Keratinocyte (primary cell): ENCODE data around the gene LCK. TPM values are rescaled to one million over a fixed set of nuclear protein-coding genes. Genes with fewer than 3 reads are reported as not detected.

Experiments used
- DNase-seq: peaks from one replicate; pipeline ENCODE4 v3.0.0-alpha.2; 2011; ENCODE audit warnings: low read depth, missing footprints, low spot score
- FAIRE-seq: peaks from 2 replicates; lab custom pipeline; 2011; peaks lifted over from hg19 to GRCh38; lab: Jason Lieb, UNC
- H2AFZ ChIP-seq: 2 replicates; pipeline ENCODE4 v1.6.0; 2012; ENCODE audit warnings: low read length, control low read depth, inconsistent platforms; ENCODE audit not compliant: control insufficient read depth
- H3K27ac ChIP-seq: 2 replicates; pipeline ENCODE4 v1.5.1; 2011; ENCODE audit warnings: low read length; ENCODE audit not compliant: control insufficient read depth, insufficient read depth
- H3K27me3 ChIP-seq: 3 replicates; pipeline ENCODE4 v1.6.0; 2011; ENCODE audit warnings: low read length; ENCODE audit not compliant: control insufficient read depth, insufficient read depth; ENCODE audit errors: extremely low read depth
- H3K36me3 ChIP-seq, 2 experiments: 2 replicates in 1 of 2; 3 replicates in 1 of 2; pipeline ENCODE4 v1.5.1; 2011; ENCODE audit warnings: low read length in 2 of 2, mild to moderate bottlenecking in 1 of 2; ENCODE audit not compliant: control insufficient read depth in 2 of 2, insufficient read depth in 2 of 2; ENCODE audit errors: extremely low read depth in 1 of 2
- H3K4me1 ChIP-seq: 3 replicates; pipeline ENCODE4 v1.5.1; 2011; ENCODE audit warnings: low read length; ENCODE audit not compliant: control insufficient read depth, insufficient read depth; ENCODE audit errors: extremely low read depth
- H3K4me2 ChIP-seq: 3 replicates; pipeline ENCODE4 v1.6.0; 2011; ENCODE audit warnings: low read depth, low read length; ENCODE audit not compliant: control insufficient read depth, insufficient read depth; ENCODE audit errors: extremely low read depth
- H3K4me3 ChIP-seq, 3 experiments: fragments of 200-600 bp in 1 of 3; sonication (generic) in 1 of 3; 2 replicates in 2 of 3; 3 replicates in 1 of 3; pipeline ENCODE4 v1.5.1; 2011 to 2016; ENCODE audit warnings: low read length in 3 of 3, mild to moderate bottlenecking in 3 of 3, control low read depth in 2 of 3, inconsistent platforms in 1 of 3, low read depth in 1 of 3, mixed read lengths in 1 of 3, mixed run types in 1 of 3, moderate library complexity in 1 of 3; ENCODE audit not compliant: control insufficient read depth in 2 of 3, insufficient read depth in 2 of 3; ENCODE audit errors: extremely low read depth in 1 of 3
- H3K79me2 ChIP-seq: 2 replicates; pipeline ENCODE4 v1.6.0; 2012; ENCODE audit warnings: low read length; ENCODE audit not compliant: control insufficient read depth, insufficient read depth
- H3K9ac ChIP-seq: 3 replicates; pipeline ENCODE4 v1.6.0; 2011; ENCODE audit warnings: low read length; ENCODE audit not compliant: control insufficient read depth, insufficient read depth; ENCODE audit errors: extremely low read depth
- H3K9me1 ChIP-seq: 3 replicates; pipeline ENCODE4 v1.6.0; 2011; ENCODE audit warnings: low read length; ENCODE audit not compliant: control insufficient read depth, insufficient read depth; ENCODE audit errors: extremely low read depth
- H3K9me3 ChIP-seq: 2 replicates; pipeline ENCODE4 v1.5.1; 2012; ENCODE audit warnings: low read depth, low read length; ENCODE audit not compliant: control insufficient read depth
- H4K20me1 ChIP-seq: 3 replicates; pipeline ENCODE4 v1.6.0; 2011; ENCODE audit warnings: low read length; ENCODE audit not compliant: control insufficient read depth, insufficient read depth; ENCODE audit errors: extremely low read depth
- EZH2 ChIP-seq: IDR thresholded peaks from one replicate; pipeline ENCODE4 v1.6.1; 2012; ENCODE audit warnings: inconsistent platforms, mild to moderate bottlenecking, low read length, moderate library complexity
- dilution Hi-C: fragments of 300-500 bp; cut with MboI; formaldehyde crosslinking; loops from one replicate; pipeline ENCODE4 v1.7.0; 2020; ENCODE audit warnings: low sequenced_read_pairs; ENCODE audit not compliant: extremely low pct_ligation_motif_present
- polyA plus RNA-seq, 5 experiments: library from polyadenylated mRNA; depleted of rRNA in 3 of 5; stranded (reverse) in 3 of 5; stranded (forward) in 1 of 5; unstranded in 1 of 5; fragments of >200 nt; gene quantifications; 1 replicate in 1 of 5; 2 replicates in 3 of 5; 3 replicates in 1 of 5; pipeline versions ENCODE4 v1.2.1 to v1.2.3, GENCODE V29; 2011 to 2012; ENCODE audit warnings: missing spikeins in 2 of 5, low read depth in 1 of 5, low replicate concordance in 1 of 5
- TF ChIP-seq, protein P1 (sequence below), 3 experiments: IDR thresholded peaks in 1 of 3; conservative IDR thresholded peaks in 1 of 3; optimal IDR thresholded peaks in 1 of 3; 2 replicates in 2 of 3; 3 replicates in 1 of 3; pipeline versions ENCODE3 to v1.5.1; 2011; ENCODE audit warnings: low read length in 3 of 3, mild to moderate bottlenecking in 3 of 3, moderate library complexity in 2 of 3, control low read depth in 1 of 3, inconsistent platforms in 1 of 3; ENCODE audit not compliant: insufficient read depth in 2 of 3; ENCODE audit errors: extremely low read depth in 1 of 3

LCK gene
- polyA plus RNA-seq, 1 donor (not counting 4 experiments of a cell fraction or from before 2014, with no cell fraction given), result 0.16 TPM

DNA sequence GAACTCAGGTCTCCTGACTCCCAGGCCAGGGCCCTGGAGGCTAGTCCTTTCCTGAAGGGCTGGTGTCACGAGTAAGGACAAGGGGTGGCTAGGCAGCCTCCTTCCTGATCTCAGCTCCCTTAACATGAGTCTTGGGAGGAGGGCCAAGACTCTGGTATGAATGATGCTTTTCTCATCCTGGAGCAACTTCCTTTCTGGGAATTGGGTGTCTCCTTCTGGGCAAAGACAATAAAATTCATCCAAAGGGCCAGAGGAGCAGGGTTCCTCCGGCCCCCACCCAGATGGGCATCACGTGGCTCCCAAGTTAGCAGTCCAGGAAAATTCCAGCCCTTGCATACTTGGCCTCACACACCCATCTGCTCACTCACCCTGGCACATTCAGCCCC, 4.2 kb upstream of the LCK start, which contains the start of gene FAM167B:
TSS of gene FAM167B (plus strand) at position 335 of the 386 bp plus-strand sequence. CDS start 200 bp downstream, outside the sequence.
- H3K4me3 ChIP-seq, result no peak within 1 kb of the TSS
- H3K79me2 ChIP-seq, result no peaks in the 10 kb centered on the region
- H3K27me3 ChIP-seq, result no peaks in the 10 kb centered on the region
- H4K20me1 ChIP-seq, result no peaks in the 10 kb centered on the region
- no peak within 1 kb of the TSS for H3K9ac ChIP-seq
- no peak for TF ChIP-seq EZH2
- TF ChIP-seq, protein P1, sequence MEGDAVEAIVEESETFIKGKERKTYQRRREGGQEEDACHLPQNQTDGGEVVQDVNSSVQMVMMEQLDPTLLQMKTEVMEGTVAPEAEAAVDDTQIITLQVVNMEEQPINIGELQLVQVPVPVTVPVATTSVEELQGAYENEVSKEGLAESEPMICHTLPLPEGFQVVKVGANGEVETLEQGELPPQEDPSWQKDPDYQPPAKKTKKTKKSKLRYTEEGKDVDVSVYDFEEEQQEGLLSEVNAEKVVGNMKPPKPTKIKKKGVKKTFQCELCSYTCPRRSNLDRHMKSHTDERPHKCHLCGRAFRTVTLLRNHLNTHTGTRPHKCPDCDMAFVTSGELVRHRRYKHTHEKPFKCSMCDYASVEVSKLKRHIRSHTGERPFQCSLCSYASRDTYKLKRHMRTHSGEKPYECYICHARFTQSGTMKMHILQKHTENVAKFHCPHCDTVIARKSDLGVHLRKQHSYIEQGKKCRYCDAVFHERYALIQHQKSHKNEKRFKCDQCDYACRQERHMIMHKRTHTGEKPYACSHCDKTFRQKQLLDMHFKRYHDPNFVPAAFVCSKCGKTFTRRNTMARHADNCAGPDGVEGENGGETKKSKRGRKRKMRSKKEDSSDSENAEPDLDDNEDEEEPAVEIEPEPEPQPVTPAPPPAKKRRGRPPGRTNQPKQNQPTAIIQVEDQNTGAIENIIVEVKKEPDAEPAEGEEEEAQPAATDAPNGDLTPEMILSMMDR (optimal IDR thresholded peaks at IDR 0.05 in 1 of 3, IDR thresholded peaks at IDR 0.05 in 1 of 3, conservative IDR thresholded peaks at IDR 0.05 in 1 of 3; ENCODE audit: extremely low read depth in 1 of 3, insufficient read depth in 2 of 3, low read length in 3 of 3), result no peak
- no peaks in the 10 kb centered on the region for H3K9me1 ChIP-seq
- H3K4me1 ChIP-seq, result peaks cover 17% of the 10 kb centered on the region
- peak within 1 kb of the TSS; percentile 60 for H3K4me2 ChIP-seq
- peak within 1 kb of the TSS; percentile 47 for H2AFZ ChIP-seq
- no peak within 1 kb of the TSS for H3K27ac ChIP-seq
- H3K9me3 ChIP-seq, result no peaks in the 10 kb centered on the region
- dilution Hi-C loops, result no loop called here
- H3K36me3 ChIP-seq, result no peaks in the 10 kb centered on the region
- FAIRE-seq (no peak), DNase-seq (no peak)

DNA sequence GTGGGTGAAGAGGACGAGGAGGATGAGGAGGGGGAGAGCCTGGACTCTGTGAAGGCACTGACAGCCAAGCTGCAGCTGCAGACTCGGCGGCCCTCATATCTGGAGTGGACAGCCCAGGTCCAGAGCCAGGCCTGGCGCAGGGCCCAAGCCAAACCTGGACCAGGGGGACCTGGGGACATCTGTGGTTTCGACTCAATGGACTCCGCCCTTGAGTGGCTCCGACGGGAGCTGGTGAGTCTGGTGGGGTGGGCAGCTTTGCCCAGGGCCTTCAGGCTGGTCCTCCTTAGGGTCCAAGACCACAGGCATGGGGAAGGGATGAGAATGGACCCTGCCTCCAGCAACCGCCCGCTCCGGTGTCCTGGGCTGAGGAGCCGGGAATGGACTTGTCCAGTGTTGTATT, 3.6 kb upstream of the LCK start:
- no peak overlapping the region for H3K9ac ChIP-seq
- no peak overlapping the region for H3K27ac ChIP-seq
- no peak overlapping the region for H3K4me3 ChIP-seq
- DNase-seq, result no peak
- H4K20me1 ChIP-seq, result no peaks in the 10 kb centered on the region
- TF ChIP-seq EZH2, result no peak
- TF ChIP-seq, protein P1 (optimal IDR thresholded peaks at IDR 0.05 in 1 of 3, IDR thresholded peaks at IDR 0.05 in 1 of 3, conservative IDR thresholded peaks at IDR 0.05 in 1 of 3; ENCODE audit: extremely low read depth in 1 of 3, insufficient read depth in 2 of 3, low read length in 3 of 3), result no peak
- H3K9me1 ChIP-seq, result no peaks in the 10 kb centered on the region
- H3K4me2 ChIP-seq, result no peak overlapping the region
- dilution Hi-C loops, result no loop called here
- no peak for FAIRE-seq
- no peaks in the 10 kb centered on the region for H3K9me3 ChIP-seq
- H3K79me2 ChIP-seq, result no peaks in the 10 kb centered on the region
- no peaks in the 10 kb centered on the region for H3K36me3 ChIP-seq
- H3K4me1 ChIP-seq, result peaks cover 17% of the 10 kb centered on the region
- H2AFZ ChIP-seq, result no peak overlapping the region
- H3K27me3 ChIP-seq, result no peaks in the 10 kb centered on the region
